Left ventricle myocardium inferior (tissue), 1 donor: ENCODE measurements around the gene HINFP. TPM values are rescaled to one million over a fixed set of nuclear protein-coding genes. Genes with fewer than 3 reads are reported as not detected.

Experiments used
- DNase-seq: peaks from one replicate; pipeline ENCODE4 v3.0.0-alpha.2; 2020
- H3K27ac ChIP-seq: fragments of 200-600 bp; replicated peaks from 2 replicates; pipeline ENCODE4 v1.8.0; 2021
- H3K27me3 ChIP-seq: fragments of 200-600 bp; 2 replicates; pipeline ENCODE4 v1.8.0; 2021; ENCODE audit warnings: low read depth
- H3K36me3 ChIP-seq: fragments of 200-600 bp; 2 replicates; pipeline ENCODE4 v1.8.0; 2021
- H3K4me1 ChIP-seq: fragments of 200-600 bp; 2 replicates; pipeline ENCODE4 v1.8.0; 2021
- H3K4me3 ChIP-seq: fragments of 200-600 bp; 2 replicates; pipeline ENCODE4 v1.8.0; 2021; ENCODE audit warnings: mild to moderate bottlenecking, moderate library complexity
- H3K9me3 ChIP-seq: fragments of 200-600 bp; replicated peaks from 2 replicates; pipeline ENCODE4 v1.8.0; 2021
- intact Hi-C: fragments of 100-400 bp; cut with micrococcal nuclease; formaldehyde crosslinking; loops from one replicate; pipeline ENCODE4 v1.11.0; 2022
- total RNA-seq: library from RNA; stranded (reverse); fragmentation: NEBNext Ultra II Directional; extraction: Animal tissue kit (Norgen Biotek cat#: 25700); gene quantifications from one replicate; pipeline ENCODE4 v1.2.1, GENCODE V29; 2021
- TF ChIP-seq, protein P1 (sequence below): fragments of 200-600 bp; IDR thresholded peaks from 2 replicates; pipeline ENCODE4 v1.8.0; 2021; ENCODE audit warnings: antibody characterized with exemption, mild to moderate bottlenecking, borderline replicate concordance
- donor health status: DM: no; HTN: yes; CAD: no; lungs with severe emphysema.

Gene HINFP
- total RNA-seq, 1 donor from 2014 or later: 13.9 TPM

- intact Hi-C loops: no loop called here
- no peak for DNase-seq
- Histone ChIP-seq H3K4me3 (no peak overlapping the region), H3K36me3 (peaks cover 22% of the 10 kb centered on the region), H3K9me3 (no peaks in the 10 kb centered on the region), H3K27ac (no peak overlapping the region), H3K4me1 (peaks cover 38% of the 10 kb centered on the region), H3K27me3 (no peaks in the 10 kb centered on the region)
- TF ChIP-seq, protein P1, sequence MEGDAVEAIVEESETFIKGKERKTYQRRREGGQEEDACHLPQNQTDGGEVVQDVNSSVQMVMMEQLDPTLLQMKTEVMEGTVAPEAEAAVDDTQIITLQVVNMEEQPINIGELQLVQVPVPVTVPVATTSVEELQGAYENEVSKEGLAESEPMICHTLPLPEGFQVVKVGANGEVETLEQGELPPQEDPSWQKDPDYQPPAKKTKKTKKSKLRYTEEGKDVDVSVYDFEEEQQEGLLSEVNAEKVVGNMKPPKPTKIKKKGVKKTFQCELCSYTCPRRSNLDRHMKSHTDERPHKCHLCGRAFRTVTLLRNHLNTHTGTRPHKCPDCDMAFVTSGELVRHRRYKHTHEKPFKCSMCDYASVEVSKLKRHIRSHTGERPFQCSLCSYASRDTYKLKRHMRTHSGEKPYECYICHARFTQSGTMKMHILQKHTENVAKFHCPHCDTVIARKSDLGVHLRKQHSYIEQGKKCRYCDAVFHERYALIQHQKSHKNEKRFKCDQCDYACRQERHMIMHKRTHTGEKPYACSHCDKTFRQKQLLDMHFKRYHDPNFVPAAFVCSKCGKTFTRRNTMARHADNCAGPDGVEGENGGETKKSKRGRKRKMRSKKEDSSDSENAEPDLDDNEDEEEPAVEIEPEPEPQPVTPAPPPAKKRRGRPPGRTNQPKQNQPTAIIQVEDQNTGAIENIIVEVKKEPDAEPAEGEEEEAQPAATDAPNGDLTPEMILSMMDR: no peak
Measured at GRCh38 chr11:119089319-119089718, 32.1 kb upstream of the HINFP start.

GRCh38 chr11:119091178-119091577, 30.2 kb upstream of the HINFP start:
- H3K4me1 ChIP-seq: peaks cover 41% of the 10 kb centered on the region
- H3K36me3 ChIP-seq: peaks cover 22% of the 10 kb centered on the region
- intact Hi-C loops: no loop called here
- H3K9me3 ChIP-seq: no peaks in the 10 kb centered on the region
- H3K4me3 ChIP-seq: no peak overlapping the region
- TF ChIP-seq, protein P1: no peak
- H3K27me3 ChIP-seq: no peaks in the 10 kb centered on the region
- no peak overlapping the region for H3K27ac ChIP-seq
- DNase-seq: no peak

GRCh38 chr11:119091966-119092879, 29.2 kb upstream of the HINFP start:
- H3K4me1 ChIP-seq: peaks cover 40% of the 10 kb centered on the region
- H3K36me3 ChIP-seq: peaks cover 29% of the 10 kb centered on the region
- H3K27ac ChIP-seq: no peak overlapping the region
- no peaks in the 10 kb centered on the region for H3K27me3 ChIP-seq
- no peak for DNase-seq
- intact Hi-C loops: no loop called here
- no peak overlapping the region for H3K4me3 ChIP-seq
- TF ChIP-seq, protein P1: no peak
- no peaks in the 10 kb centered on the region for H3K9me3 ChIP-seq

GRCh38 chr11:119092880-119093842, 28.2 kb upstream of the HINFP start:
- intact Hi-C loops: no loop called here
- H3K9me3 ChIP-seq: no peaks in the 10 kb centered on the region
- H3K4me1 ChIP-seq: peaks cover 36% of the 10 kb centered on the region
- no peak for DNase-seq
- peak overlapping the region; percentile 95 for H3K27ac ChIP-seq
- H3K4me3 ChIP-seq: peak overlapping the region; percentile 98
- TF ChIP-seq, protein P1: no peak
- no peaks in the 10 kb centered on the region for H3K27me3 ChIP-seq
- peaks cover 38% of the 10 kb centered on the region for H3K36me3 ChIP-seq

- TF ChIP-seq, protein P1: no peak
- Histone ChIP-seq H3K27me3 (no peaks in the 10 kb centered on the region), H3K27ac (peak overlapping the region; percentile 95), H3K9me3 (no peaks in the 10 kb centered on the region), H3K4me1 (peaks cover 36% of the 10 kb centered on the region), H3K36me3 (peaks cover 46% of the 10 kb centered on the region), H3K4me3 (peak overlapping the region; percentile 98)
- intact Hi-C loops: no loop called here
- no peak for DNase-seq
Measured at GRCh38 chr11:119093942-119094815, 27.2 kb upstream of the HINFP start.
